GM12873 (cell line): Measurements from ENCODE around the gene CCDC61.

ENCODE experiments used
- TF ChIP-seq, protein P1 (sequence below): IDR thresholded peaks from 2 replicates; pipeline ENCODE4 v1.5.1; 2012; ENCODE audit warnings: low read depth, mild to moderate bottlenecking, moderate library complexity, low read length, control low read depth; ENCODE audit not compliant: insufficient read depth; ENCODE audit errors: missing control alignments

The CCDC61 gene

DNA sequence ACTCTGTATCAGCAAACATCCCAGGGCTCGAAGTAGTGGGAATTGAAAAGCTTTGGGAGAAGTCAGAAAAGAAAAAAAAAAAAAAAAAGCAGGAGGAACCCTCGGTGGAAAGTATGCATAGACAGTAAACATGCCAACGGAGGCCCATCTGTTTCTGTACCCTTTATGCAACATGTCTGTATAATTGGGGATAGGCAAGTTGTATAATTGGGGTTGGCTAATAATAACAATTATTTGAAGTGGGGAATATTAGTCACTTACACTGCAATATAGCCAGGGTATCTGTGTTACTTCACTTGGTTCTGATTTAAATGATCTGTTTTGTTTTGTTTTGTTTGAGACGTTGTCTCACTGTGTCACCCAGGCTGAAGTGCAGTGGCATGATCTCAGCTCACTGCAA is 57.6 kb downstream of the CCDC61 start:
- TF ChIP-seq, protein P1, sequence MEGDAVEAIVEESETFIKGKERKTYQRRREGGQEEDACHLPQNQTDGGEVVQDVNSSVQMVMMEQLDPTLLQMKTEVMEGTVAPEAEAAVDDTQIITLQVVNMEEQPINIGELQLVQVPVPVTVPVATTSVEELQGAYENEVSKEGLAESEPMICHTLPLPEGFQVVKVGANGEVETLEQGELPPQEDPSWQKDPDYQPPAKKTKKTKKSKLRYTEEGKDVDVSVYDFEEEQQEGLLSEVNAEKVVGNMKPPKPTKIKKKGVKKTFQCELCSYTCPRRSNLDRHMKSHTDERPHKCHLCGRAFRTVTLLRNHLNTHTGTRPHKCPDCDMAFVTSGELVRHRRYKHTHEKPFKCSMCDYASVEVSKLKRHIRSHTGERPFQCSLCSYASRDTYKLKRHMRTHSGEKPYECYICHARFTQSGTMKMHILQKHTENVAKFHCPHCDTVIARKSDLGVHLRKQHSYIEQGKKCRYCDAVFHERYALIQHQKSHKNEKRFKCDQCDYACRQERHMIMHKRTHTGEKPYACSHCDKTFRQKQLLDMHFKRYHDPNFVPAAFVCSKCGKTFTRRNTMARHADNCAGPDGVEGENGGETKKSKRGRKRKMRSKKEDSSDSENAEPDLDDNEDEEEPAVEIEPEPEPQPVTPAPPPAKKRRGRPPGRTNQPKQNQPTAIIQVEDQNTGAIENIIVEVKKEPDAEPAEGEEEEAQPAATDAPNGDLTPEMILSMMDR: no peak

DNA sequence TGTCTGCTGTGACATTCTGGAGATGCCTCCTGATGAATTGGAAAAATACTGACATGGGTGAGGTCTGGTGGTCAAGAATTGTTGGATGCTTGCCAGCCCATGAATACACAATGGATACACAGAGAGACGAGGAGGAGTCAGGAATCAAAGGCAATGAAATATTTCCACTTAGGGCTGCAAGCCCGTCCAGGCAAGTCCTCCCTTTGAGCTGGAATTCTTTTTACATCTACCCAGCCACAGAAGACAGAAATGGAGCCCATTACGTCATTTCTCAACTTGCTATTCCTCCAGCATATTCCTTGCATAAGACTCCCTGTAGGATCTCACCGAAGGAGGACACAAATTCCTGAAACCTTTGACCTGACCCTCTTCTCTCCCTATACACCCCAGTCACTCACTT is 61.3 kb downstream of the CCDC61 start:
- TF ChIP-seq, protein P1: no peak

DNA sequence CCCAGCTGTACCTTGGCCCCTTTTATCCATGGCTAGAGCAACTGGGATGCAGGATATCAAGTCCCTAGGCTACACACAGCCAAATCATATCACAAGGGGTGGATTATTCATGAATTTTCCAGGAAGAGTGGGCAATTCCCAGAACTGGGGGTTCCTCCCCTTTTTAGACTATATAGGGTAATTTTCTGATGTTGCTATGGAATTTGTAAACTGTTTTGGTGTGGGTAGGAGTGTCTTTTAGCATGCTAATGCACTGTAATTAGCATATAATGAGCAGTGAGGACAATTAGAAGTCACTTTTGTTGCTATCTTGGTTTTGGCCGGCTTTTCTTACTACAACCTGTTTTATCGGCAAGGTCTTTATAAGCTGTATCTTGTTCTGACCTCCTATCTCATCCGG is 63.5 kb downstream of the CCDC61 start:
- TF ChIP-seq, protein P1: no peak

- TF ChIP-seq, protein P1: no peak
Measured at GRCh38 chr19:46060012-46060411, 64.7 kb downstream of the CCDC61 start.

DNA sequence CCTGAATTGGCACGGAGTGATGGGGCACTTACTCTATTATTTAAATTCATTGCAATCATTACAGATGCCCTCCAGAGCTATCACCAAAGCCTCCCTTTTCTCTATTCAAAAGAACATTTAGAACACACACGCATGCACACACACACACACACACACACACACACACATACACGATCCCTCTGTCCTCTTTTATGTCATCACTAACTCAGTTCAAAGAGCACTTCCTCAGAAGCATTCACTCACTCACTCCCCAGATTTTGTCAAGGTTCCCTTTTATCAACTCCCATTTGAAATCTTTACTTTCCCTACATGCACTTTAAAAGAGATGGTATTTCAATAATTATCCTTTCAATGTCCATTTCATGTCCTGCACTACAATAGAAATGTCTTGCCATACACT is 67.9 kb downstream of the CCDC61 start:
- TF ChIP-seq, protein P1: no peak

DNA sequence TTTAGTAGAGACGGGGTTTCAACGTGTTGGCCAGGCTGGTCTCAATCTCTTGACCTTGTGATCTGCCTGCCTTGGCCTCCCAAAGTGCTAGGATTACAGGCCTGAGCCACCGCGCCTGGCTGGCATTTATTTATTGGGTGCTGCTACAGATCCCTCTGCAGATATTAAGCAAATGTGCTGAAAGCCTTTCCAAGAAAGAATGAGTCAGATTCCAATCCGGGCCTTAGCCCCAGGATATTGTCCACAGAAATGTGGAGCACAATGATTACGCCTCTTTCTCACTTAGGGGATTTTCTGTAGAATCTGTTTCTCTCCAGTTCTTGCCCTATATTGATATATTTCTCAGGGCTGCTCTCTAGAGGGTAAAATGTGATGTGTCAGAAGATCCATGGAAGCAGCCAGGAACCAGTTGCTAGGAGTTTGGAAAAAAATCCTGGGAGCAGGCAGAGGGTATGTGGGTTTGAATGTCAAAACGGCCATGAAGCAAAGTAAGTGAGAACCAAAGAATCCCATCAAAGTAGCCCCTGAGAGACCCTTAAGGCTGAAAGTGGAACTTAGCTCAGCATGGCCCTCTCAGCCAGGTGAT is 70.3 kb downstream of the CCDC61 start:
- TF ChIP-seq, protein P1: no peak

GRCh38 chr19:46066471-46066870 is 71.2 kb downstream of the CCDC61 start:
- TF ChIP-seq, protein P1: no peak

DNA sequence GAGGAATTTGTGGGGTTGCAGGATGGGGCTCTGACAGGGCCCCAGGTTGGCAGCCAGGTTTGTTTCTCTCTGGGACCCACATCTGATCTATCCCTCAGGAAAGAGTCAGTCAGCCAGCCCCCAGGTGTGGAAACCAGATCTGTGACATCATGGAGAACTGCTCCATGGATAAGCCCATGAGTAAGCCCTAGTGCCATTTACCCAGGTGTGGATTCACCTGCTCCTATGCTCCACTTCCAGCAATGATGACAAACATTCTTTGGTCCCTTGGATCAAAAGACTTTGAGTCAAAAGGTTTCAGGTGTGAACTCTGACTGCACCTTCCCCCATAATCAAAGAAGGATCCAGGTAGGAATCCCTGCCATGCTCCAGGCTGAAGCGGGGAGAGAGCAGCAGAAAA is 72.4 kb downstream of the CCDC61 start:
- TF ChIP-seq, protein P1: no peak
